ENCODE results near the gene GAS7.

- no peak for TF ChIP-seq JUNB (IDR thresholded peaks at IDR 0.05; ENCODE audit: unreplicated experiment)
- TF ChIP-seq, protein P1, sequence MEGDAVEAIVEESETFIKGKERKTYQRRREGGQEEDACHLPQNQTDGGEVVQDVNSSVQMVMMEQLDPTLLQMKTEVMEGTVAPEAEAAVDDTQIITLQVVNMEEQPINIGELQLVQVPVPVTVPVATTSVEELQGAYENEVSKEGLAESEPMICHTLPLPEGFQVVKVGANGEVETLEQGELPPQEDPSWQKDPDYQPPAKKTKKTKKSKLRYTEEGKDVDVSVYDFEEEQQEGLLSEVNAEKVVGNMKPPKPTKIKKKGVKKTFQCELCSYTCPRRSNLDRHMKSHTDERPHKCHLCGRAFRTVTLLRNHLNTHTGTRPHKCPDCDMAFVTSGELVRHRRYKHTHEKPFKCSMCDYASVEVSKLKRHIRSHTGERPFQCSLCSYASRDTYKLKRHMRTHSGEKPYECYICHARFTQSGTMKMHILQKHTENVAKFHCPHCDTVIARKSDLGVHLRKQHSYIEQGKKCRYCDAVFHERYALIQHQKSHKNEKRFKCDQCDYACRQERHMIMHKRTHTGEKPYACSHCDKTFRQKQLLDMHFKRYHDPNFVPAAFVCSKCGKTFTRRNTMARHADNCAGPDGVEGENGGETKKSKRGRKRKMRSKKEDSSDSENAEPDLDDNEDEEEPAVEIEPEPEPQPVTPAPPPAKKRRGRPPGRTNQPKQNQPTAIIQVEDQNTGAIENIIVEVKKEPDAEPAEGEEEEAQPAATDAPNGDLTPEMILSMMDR (conservative IDR thresholded peaks at IDR 0.05; ENCODE audit: low read depth in 2 of 2): no peak
- TF ChIP-seq EZH2phosphoT487 (IDR thresholded peaks at IDR 0.05; ENCODE audit: unreplicated experiment): no peak
- no peak for TF ChIP-seq POLR2AphosphoS5 (IDR thresholded peaks at IDR 0.05; ENCODE audit: low read depth)
- no peak for TF ChIP-seq EZH2 (IDR thresholded peaks at IDR 0.05; ENCODE audit: low read depth, unreplicated experiment)
Measured at GRCh38 chr17:10031606-10032005, 166.8 kb downstream of the GAS7 start.
